HG03558 (cell line): ENCODE measurements around the gene ADCY9.
A peak's percentile ranks its signal among the peaks of the same experiment; 100 is the strongest.

ENCODE experiments used
- ATAC-seq: cut with Tn5 transposase; IDR thresholded peaks from one replicate; pipeline ENCODE4 v1.9.1; 2021; ENCODE audit warnings: moderate number of reproducible peaks; ENCODE audit not compliant: unreplicated experiment; ENCODE audit errors: extremely low read depth

The ADCY9 gene

GRCh38 chr16:4124535-4125294 is 8.5 kb upstream of the ADCY9 start:
- ATAC-seq, result no peak

- ATAC-seq, result no peak
These were observed 7.5 kb upstream of the ADCY9 start for GRCh38 chr16:4123616-4124300.

- no peak for ATAC-seq
These were observed 3.9 kb upstream of the ADCY9 start for GRCh38 chr16:4120176-4120575.

- ATAC-seq, result no peak
These were observed 972 bp upstream of the ADCY9 start for GRCh38 chr16:4117250-4117578.

GRCh38 chr16:4115949-4116318 is 308 bp downstream of the ADCY9 start:
- no peak for ATAC-seq

- peak; percentile 16 for ATAC-seq
These were observed 863 bp downstream of the ADCY9 start for GRCh38 chr16:4115209-4115948.

GRCh38 chr16:4114257-4115208 is 1.7 kb downstream of the ADCY9 start:
- ATAC-seq, result no peak

GRCh38 chr16:4113358-4114256 is 2.6 kb downstream of the ADCY9 start:
- ATAC-seq, result no peak

GRCh38 chr16:4111748-4112696 is 4.2 kb downstream of the ADCY9 start:
- no peak for ATAC-seq

GRCh38 chr16:4110680-4111079 is 5.6 kb downstream of the ADCY9 start:
- no peak for ATAC-seq

- ATAC-seq, result no peak
These were observed 6.2 kb downstream of the ADCY9 start for GRCh38 chr16:4110065-4110464.

- no peak for ATAC-seq
These were observed 6.9 kb downstream of the ADCY9 start for GRCh38 chr16:4109250-4109736.

GRCh38 chr16:4106516-4106915 is 9.7 kb downstream of the ADCY9 start:
- no peak for ATAC-seq

- ATAC-seq, result no peak
These were observed 10.4 kb downstream of the ADCY9 start for GRCh38 chr16:4105848-4106247.

GRCh38 chr16:4103745-4104144 is 12.5 kb downstream of the ADCY9 start:
- ATAC-seq, result no peak

GRCh38 chr16:4101421-4102219 is 14.6 kb downstream of the ADCY9 start:
- no peak for ATAC-seq

- no peak for ATAC-seq
These were observed 17.7 kb downstream of the ADCY9 start for GRCh38 chr16:4098501-4098900.
